Hepatocyte (in vitro differentiated cells): ENCODE data around the gene EOLA1. TPM values are rescaled to one million over a fixed set of nuclear protein-coding genes. Genes with fewer than 3 reads are reported as not detected.
A peak's percentile ranks its signal among the peaks of the same experiment; 100 is the strongest.
"Not testable (repeated sequence)": the region's sequence is repeated elsewhere in the genome, so short reads cannot be mapped to it uniquely, and the experiment has no call there.

Experiments used
- DNase-seq: peaks from one replicate; pipeline ENCODE4 v3.0.0-alpha.2; 2016; ENCODE audit warnings: low spot score
- H2AFZ ChIP-seq: fragments of 200-600 bp; sonication (generic); 2 replicates; pipeline ENCODE4 v1.6.0; 2016; ENCODE audit warnings: antibody characterized with exemption, mild to moderate bottlenecking
- H3K27ac ChIP-seq: fragments of 200-600 bp; sonication (generic); 2 replicates; pipeline ENCODE4 v1.5.1; 2016; ENCODE audit warnings: mild to moderate bottlenecking
- H3K27me3 ChIP-seq: fragments of 200-600 bp; sonication (generic); 2 replicates; pipeline ENCODE4 v1.6.1; 2016
- H3K36me3 ChIP-seq: fragments of 200-600 bp; sonication (generic); replicated peaks from 2 replicates; pipeline ENCODE4 v1.5.1; 2016; ENCODE audit warnings: low read depth; ENCODE audit not compliant: insufficient read depth
- H3K4me1 ChIP-seq: fragments of 200-600 bp; sonication (generic); 2 replicates; pipeline ENCODE4 v1.5.1; 2016; ENCODE audit warnings: mild to moderate bottlenecking, moderate library complexity; ENCODE audit not compliant: insufficient read depth
- H3K4me2 ChIP-seq: fragments of 200-600 bp; sonication (generic); 2 replicates; pipeline ENCODE4 v1.6.0; 2016
- H3K4me3 ChIP-seq: fragments of 200-600 bp; sonication (generic); 2 replicates; pipeline ENCODE4 v1.5.1; 2016; ENCODE audit warnings: mild to moderate bottlenecking
- H3K79me2 ChIP-seq: fragments of 200-600 bp; sonication (generic); 2 replicates; pipeline ENCODE4 v1.6.0; 2017; ENCODE audit warnings: mild to moderate bottlenecking
- H3K9me2 ChIP-seq: fragments of 200-600 bp; sonication (generic); replicated peaks from 2 replicates; pipeline ENCODE4 v1.6.0; 2017; ENCODE audit warnings: mild to moderate bottlenecking; ENCODE audit not compliant: insufficient read depth
- H3K9me3 ChIP-seq: fragments of 200-600 bp; sonication (generic); 2 replicates; pipeline ENCODE4 v1.5.1; 2016; ENCODE audit warnings: low read depth, mild to moderate bottlenecking
- H4K20me1 ChIP-seq: fragments of 200-600 bp; sonication (generic); 2 replicates; pipeline ENCODE4 v1.6.0; 2016; ENCODE audit warnings: mild to moderate bottlenecking; ENCODE audit not compliant: insufficient read depth, poor library complexity, severe bottlenecking
- CTCF ChIP-seq: fragments of 200-600 bp; sonication (generic); IDR thresholded peaks from 2 replicates; pipeline ENCODE4 v1.5.1; 2016; ENCODE audit warnings: antibody characterized with exemption, mild to moderate bottlenecking; ENCODE audit not compliant: poor library complexity
- EZH2 ChIP-seq: fragments of 200-600 bp; sonication (generic); IDR thresholded peaks from 2 replicates; pipeline ENCODE4 v1.6.1; 2016; ENCODE audit warnings: antibody characterized with exemption, mild to moderate bottlenecking, borderline replicate concordance
- EZH2phosphoT487 ChIP-seq: fragments of 200-600 bp; sonication (generic); IDR thresholded peaks from one replicate; pipeline ENCODE4 v1.6.1; 2018; ENCODE audit warnings: antibody characterized with exemption, mild to moderate bottlenecking, low read depth, moderate library complexity; ENCODE audit not compliant: unreplicated experiment, severe bottlenecking
- WGBS: methylation state at CpG from one replicate; pipeline ENCODE4 v1.1.6; 2016; ENCODE audit warnings: low lambda C conversion rate; ENCODE audit errors: missing lambda C conversion rate; 5-methylcytosine and 5-hydroxymethylcytosine counted together
- polyA plus RNA-seq: library from polyadenylated mRNA; unstranded; fragments of >200 nt; fragmentation: Nextera tagmentation; extraction: Ambion mirVana; gene quantifications from 2 replicates; pipeline ENCODE4 v1.2.1, GENCODE V29; 2016
- total RNA-seq: library from RNA; depleted of rRNA; stranded (reverse); fragments of >200 nt; gene quantifications from 2 replicates; pipeline ENCODE4 v1.2.3, GENCODE V29; 2014

EOLA1 gene
- total and polyA plus RNA-seq, 2 experiments from 2014 or later: 9.1 to 13.4 TPM

DNA sequence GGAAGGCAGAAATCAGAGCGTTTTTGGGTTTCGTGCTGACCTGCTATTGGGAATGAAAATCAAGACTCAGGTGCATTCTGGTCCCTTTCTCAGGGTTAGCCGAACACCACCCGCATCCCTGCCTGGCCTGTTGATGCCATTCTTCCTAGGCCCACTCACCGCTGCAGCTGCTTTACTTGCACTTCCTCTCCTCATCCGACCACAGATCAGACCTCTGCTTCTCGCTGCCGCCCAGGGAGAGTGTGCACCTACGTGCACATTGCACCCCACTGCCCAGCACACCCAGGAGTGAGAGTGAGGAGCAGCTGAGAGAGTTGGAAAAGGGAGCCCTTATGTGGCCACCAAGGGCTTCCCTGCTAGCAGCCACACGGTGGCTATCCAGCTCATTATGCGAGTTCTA lies 3.3 kb upstream of the EOLA1 start:
- 88% methylated on average over 9 of the region's 11 CpGs for WGBS
- H3K4me2 ChIP-seq, H3K4me1 ChIP-seq, DNase-seq, H4K20me1 ChIP-seq, H3K27me3 ChIP-seq, H3K4me3 ChIP-seq, H3K9me2 ChIP-seq, H3K36me3 ChIP-seq, H2AFZ ChIP-seq, H3K27ac ChIP-seq, H3K9me3 ChIP-seq, H3K79me2 ChIP-seq: not testable (repeated sequence)

DNA sequence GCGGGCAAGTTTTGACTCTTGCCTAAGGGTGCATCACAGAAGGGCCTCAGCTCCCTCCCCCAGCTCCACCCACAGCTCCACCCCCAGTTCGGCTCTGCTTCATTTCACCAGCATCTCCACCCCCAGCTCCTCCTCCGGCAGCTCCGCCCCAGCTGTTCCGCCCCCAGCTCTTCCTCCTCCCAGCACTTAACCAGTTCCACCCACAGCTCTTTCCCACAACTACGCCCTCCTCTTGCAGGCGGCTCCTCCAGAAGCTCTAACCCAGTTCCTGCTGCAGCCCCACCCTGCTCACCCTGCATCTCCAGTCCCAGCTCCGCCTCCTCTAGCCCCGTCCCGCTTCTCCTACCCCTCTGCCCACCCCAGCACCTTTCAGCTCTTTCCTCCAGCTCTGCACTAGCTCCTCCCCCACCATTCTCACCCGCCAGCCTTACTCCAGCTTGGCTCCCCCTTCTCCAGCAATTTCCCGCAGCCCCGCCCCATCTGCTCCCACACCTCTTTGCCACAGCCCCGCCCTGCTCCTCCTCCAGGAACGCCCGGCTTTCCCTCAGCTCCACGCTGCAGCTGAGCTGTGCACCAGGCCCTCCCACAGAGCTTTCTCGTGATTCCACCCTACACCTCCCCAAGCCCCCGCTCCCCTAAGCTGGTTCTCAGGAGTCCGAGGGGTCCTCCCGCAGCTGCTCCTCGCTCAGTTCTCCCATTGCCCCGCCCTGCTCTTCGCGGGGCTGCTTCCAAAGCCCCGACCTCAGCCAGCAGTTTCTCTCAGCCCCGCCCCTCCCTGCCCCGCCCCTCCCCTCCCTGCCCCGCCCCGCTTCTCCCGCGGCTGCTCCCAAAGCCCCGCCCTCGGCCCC lies 1.3 kb upstream of the EOLA1 start:
- no peak overlapping the region for H2AFZ ChIP-seq
- peak overlapping the region; percentile 58 for H3K4me3 ChIP-seq
- WGBS: 49% methylated on average over 20 of the region's 34 CpGs

DNA sequence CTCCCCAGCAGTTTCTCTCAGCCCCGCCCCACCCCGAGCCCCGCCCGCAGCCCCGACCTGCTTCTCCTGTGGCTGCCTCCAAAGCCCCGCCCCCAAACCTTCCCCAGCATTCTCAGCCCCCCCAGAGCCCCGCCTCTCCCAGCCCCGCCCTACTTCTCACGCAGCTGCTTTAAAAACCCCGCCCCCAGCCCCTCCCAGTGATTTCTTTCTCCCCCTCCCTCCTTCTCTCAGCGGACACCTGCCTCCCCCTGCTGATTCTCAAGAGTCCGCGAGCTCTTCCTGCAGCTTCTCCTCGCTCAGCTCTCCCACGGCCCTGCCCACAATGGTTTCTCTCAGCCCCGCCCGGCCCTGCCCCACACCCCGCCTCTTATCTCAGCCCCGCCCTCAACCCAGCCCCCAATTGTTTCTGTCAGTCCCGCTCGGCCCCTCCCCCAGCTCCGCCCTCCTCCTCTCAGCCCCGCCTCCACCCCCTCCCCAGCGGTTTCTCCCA lies 636 bp upstream of the EOLA1 start:
- 65% methylated on average over 5 of the region's 24 CpGs for WGBS
- TF ChIP-seq EZH2phosphoT487: no peak
- no peak for TF ChIP-seq EZH2
- TF ChIP-seq CTCF: no peak
- Histone ChIP-seq H3K79me2 (no peaks in the 10 kb centered on the region), H3K9me2 (no peaks in the 10 kb centered on the region), H3K27ac (peak overlapping the region; percentile 93), H3K4me1 (no peaks in the 10 kb centered on the region), H3K36me3 (no peaks in the 10 kb centered on the region), H3K4me3 (no peak overlapping the region), H4K20me1 (no peaks in the 10 kb centered on the region), H2AFZ (peak overlapping the region; percentile 53), H3K9me3 (no peaks in the 10 kb centered on the region), H3K27me3 (no peaks in the 10 kb centered on the region), H3K4me2 (peak overlapping the region; percentile 78)
- DNase-seq: peak; percentile 96

More for the DNA sequence above, 1.3 kb upstream of the EOLA1 start:
- Histone ChIP-seq H3K36me3 (no peaks in the 10 kb centered on the region), H3K79me2 (no peaks in the 10 kb centered on the region), H3K9me3 (no peaks in the 10 kb centered on the region), H3K4me2 (peak overlapping the region; percentile 77), H3K4me1 (no peaks in the 10 kb centered on the region), H4K20me1 (no peaks in the 10 kb centered on the region), H3K27ac (peak overlapping the region; percentile 84), H3K9me2 (no peaks in the 10 kb centered on the region), H3K27me3 (no peaks in the 10 kb centered on the region)
- DNase-seq: peak; percentile 90
- no peak for TF ChIP-seq EZH2phosphoT487
- no peak for TF ChIP-seq CTCF
- no peak for TF ChIP-seq EZH2

GRCh38 chrX:149541521-149542047 lies 772 bp downstream of the EOLA1 start:
- H3K9me3 ChIP-seq: no peaks in the 10 kb centered on the region
- H3K4me3 ChIP-seq: peak overlapping the region; percentile 51
- no peak overlapping the region for H2AFZ ChIP-seq
- no peaks in the 10 kb centered on the region for H3K4me1 ChIP-seq
- H3K36me3 ChIP-seq: no peaks in the 10 kb centered on the region
- no peaks in the 10 kb centered on the region for H3K9me2 ChIP-seq
- no peak for TF ChIP-seq EZH2phosphoT487
- TF ChIP-seq CTCF: no peak
- TF ChIP-seq EZH2: no peak
- H3K4me2 ChIP-seq: peak overlapping the region; percentile 78
- no peaks in the 10 kb centered on the region for H3K79me2 ChIP-seq
- no peaks in the 10 kb centered on the region for H4K20me1 ChIP-seq
- no peaks in the 10 kb centered on the region for H3K27me3 ChIP-seq
- WGBS: 43% methylated on average over 12 of the region's 13 CpGs
- peak overlapping the region; percentile 93 for H3K27ac ChIP-seq
- DNase-seq: no peak

DNA sequence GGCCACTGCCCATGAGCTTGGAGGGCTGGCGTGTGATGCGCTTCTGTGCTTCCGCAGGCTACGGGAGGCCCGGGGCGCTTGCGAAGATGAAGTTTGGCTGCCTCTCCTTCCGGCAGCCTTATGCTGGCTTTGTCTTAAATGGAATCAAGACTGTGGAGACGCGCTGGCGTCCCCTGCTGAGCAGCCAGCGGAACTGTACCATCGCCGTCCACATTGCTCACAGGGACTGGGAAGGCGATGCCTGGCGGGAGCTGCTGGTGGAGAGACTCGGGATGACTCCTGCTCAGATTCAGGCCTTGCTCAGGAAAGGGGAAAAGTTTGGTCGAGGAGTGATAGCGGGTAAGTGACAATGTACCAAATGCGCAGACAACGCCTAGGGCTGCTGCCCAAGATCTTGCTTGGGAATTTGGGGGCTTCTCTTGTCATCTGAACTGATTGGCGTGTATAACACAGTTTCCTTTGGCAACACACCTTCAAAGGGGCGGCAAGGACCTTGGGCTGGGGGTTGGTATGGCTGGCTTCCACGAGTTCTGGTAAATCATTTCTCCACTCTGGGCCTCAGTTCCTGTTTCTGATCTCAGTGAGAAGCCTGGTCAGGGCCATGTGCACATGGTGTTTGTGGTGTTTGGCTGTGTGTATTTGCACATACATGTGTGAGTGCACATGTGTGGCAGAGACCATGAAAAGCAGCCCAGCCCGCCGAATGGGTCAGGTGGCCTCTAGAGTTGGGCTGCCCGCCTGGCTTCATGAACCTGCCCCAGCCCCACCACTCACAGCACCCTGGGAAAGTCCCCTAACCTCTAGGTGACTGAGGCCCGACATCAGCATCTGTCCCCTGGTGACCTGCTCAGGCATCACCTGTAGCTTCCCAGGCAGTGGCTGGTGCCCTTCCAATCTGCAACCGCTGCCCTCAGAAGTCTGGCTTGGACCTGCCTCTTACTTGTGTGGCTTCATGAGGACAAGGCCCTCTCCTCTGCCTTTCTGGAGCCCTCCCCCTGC lies 5.0 kb downstream of the EOLA1 start:
- H2AFZ ChIP-seq, H4K20me1 ChIP-seq, H3K9me3 ChIP-seq, H3K36me3 ChIP-seq, H3K27ac ChIP-seq, H3K4me3 ChIP-seq, H3K4me2 ChIP-seq, H3K4me1 ChIP-seq, DNase-seq, H3K27me3 ChIP-seq, H3K9me2 ChIP-seq, H3K79me2 ChIP-seq: not testable (repeated sequence)
- WGBS: 82% methylated on average over 21 of the region's 29 CpGs
